Left lung (tissue), 10 donors: ENCODE data around the gene VAT1L. TPM values are rescaled to one million over a fixed set of nuclear protein-coding genes. Genes with fewer than 3 reads are reported as not detected.

Source experiments
- ATAC-seq: fragments of 200-7000 bp; cut with Tn5 transposase; one replicate; pipeline ENCODE4 v1.9.1; 2020; ENCODE audit warnings: moderate library complexity
- DNase-seq, 4 donors: peaks; one replicate each; pipeline ENCODE4 v3.0.0-alpha.2; 2013 to 2020
- H3K27ac ChIP-seq, 2 donors: fragments of 200-600 bp; sonication (generic) in 1 of 2; one replicate each; pipeline versions ENCODE4 v1.5.0 to v1.8.0; 2020 to 2021
- H3K27me3 ChIP-seq, 2 donors: fragments of 200-600 bp; sonication (generic) in 1 of 2; one replicate each; pipeline versions ENCODE4 v1.5.0 to v1.8.0; 2020 to 2021
- H3K36me3 ChIP-seq, 2 donors: fragments of 200-600 bp; sonication (generic) in 1 of 2; one replicate each; pipeline versions ENCODE4 v1.5.0 to v1.8.0; 2020 to 2021
- H3K4me1 ChIP-seq, 2 donors: fragments of 200-600 bp; one replicate each; pipeline ENCODE4 v1.8.0; 2021
- H3K4me3 ChIP-seq, 2 donors: fragments of 200-600 bp; sonication (generic) in 1 of 2; one replicate each; pipeline versions ENCODE4 v1.5.0 to v1.8.0; 2020 to 2021; ENCODE audit warnings: mild to moderate bottlenecking in 1 of 2
- H3K9me3 ChIP-seq, 2 donors: fragments of 200-600 bp; sonication (generic) in 1 of 2; one replicate each; pipeline versions ENCODE4 v1.5.0 to v1.8.0; 2020 to 2021
- intact Hi-C, 2 donors: fragments of 100-400 bp; cut with DNase I; formaldehyde crosslinking; loops; one replicate each; pipeline versions ENCODE4 v1.11.2 to v1.14.2; 2022
- polyA plus RNA-seq, 6 donors: library from polyadenylated mRNA; unstranded; fragments of 120-200 nt; gene quantifications; one replicate each; pipeline ENCODE4 v1.2.1, GENCODE V29; 2013; ENCODE audit not compliant: insufficient read length in 6 of 6
- total RNA-seq, 2 donors: library from RNA; stranded (reverse); fragmentation: NEBNext Ultra II Directional; extraction: Animal tissue kit (Norgen Biotek cat#: 25700); gene quantifications; one replicate each; pipeline ENCODE4 v1.2.1, GENCODE V29; 2021
- TF ChIP-seq, protein P1 (sequence below), 2 donors: fragments of 200-600 bp; sonication (generic) in 1 of 2; IDR thresholded peaks; one replicate each; pipeline versions ENCODE4 v1.5.0 to v1.8.0; 2021; ENCODE audit warnings: antibody characterized with exemption in 2 of 2
- donor health status: DM: no; HTN: yes; CAD: no.
- donor health status: DM: no; HTN: no; CAD: no.

The VAT1L gene
- total and polyA plus RNA-seq, 8 donors = 0.26 to 9.2 (median 5.4) TPM

DNA sequence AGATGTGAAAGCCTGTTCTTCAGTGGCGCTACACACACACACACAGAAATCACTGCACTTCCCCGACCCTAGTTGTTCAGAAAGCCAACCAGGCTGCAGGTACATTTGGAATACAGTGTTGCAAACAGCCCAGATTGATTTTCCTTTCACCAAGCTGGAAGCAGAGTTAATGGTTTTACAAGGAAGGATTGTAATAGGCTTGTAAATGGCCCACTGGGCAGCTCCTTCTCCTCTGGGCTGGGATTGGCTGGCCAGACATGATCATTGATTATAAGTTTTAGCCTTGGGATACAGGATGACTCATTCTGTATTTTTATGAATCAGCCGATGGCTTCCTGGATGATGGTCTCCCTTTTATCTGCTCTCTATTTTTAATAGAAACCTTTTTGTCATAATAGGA is 2.5 kb downstream of the VAT1L start:
- intact Hi-C loops = no loop called here
- ATAC-seq (no peak), DNase-seq (no peak)
- Histone ChIP-seq H3K9me3 (no peaks in the 10 kb centered on the region), H3K27ac (no peak overlapping the region), H3K4me3 (no peak overlapping the region), H3K36me3 (no peaks in the 10 kb centered on the region), H3K4me1 (peaks cover 0 to 19% of the 10 kb centered on the region in 2 donors), H3K27me3 (peaks cover 36 to 73% of the 10 kb centered on the region in 2 donors)
- TF ChIP-seq, protein P1, sequence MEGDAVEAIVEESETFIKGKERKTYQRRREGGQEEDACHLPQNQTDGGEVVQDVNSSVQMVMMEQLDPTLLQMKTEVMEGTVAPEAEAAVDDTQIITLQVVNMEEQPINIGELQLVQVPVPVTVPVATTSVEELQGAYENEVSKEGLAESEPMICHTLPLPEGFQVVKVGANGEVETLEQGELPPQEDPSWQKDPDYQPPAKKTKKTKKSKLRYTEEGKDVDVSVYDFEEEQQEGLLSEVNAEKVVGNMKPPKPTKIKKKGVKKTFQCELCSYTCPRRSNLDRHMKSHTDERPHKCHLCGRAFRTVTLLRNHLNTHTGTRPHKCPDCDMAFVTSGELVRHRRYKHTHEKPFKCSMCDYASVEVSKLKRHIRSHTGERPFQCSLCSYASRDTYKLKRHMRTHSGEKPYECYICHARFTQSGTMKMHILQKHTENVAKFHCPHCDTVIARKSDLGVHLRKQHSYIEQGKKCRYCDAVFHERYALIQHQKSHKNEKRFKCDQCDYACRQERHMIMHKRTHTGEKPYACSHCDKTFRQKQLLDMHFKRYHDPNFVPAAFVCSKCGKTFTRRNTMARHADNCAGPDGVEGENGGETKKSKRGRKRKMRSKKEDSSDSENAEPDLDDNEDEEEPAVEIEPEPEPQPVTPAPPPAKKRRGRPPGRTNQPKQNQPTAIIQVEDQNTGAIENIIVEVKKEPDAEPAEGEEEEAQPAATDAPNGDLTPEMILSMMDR (IDR thresholded peaks at IDR 0.05) = no peak

DNA sequence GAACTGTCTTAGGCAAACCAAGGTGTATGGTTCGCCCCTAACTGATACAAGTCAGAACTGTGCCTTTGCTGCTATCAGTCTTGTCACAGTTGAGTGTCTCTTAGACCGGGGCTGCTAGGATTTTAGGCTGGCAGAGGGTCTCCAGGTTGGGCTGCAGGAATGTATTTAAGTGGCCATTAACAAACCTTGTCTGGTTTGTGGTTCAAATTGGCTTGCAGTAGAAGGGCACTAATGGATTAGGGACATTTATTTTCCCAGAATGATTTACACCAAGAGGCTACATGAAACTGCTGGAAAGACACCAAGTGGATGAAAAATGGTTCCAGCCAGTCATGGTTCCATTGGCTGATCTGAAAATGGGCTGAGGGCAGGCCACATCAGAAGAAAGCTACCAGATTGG is 5.1 kb downstream of the VAT1L start:
- Histone ChIP-seq H3K27ac (no peak overlapping the region), H3K9me3 (no peaks in the 10 kb centered on the region), H3K27me3 (peaks cover 22 to 52% of the 10 kb centered on the region in 2 donors), H3K4me3 (no peak overlapping the region), H3K4me1 (peaks cover 0 to 12% of the 10 kb centered on the region in 2 donors), H3K36me3 (no peaks in the 10 kb centered on the region)
- TF ChIP-seq, protein P1 (IDR thresholded peaks at IDR 0.05) = no peak
- DNase-seq (no peak), ATAC-seq (no peak)
- intact Hi-C loops = no loop called here

DNA sequence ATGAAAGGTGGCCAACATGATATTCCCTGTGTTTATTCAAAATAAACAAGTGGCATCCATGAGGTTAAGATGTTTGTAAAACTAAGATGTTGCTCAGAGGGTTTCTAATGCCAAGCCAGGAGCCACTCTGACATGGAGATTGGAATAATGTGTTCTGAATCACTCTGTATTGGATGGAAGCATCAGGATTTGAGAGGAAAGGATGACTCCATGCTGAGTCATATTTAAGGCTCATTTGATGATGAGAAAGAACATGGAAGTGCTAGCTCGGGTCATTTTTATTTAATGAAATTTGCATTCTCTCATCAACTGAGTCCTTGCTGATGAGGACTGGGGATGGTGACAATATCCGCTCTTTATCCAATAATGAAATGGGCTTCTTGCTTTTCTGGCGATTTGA is 6.2 kb downstream of the VAT1L start:
- intact Hi-C loops = no loop called here
- DNase-seq = no peak
- peaks cover 11 to 41% of the 10 kb centered on the region in 2 donors for H3K27me3 ChIP-seq
- no peaks in the 10 kb centered on the region for H3K36me3 ChIP-seq
- H3K4me3 ChIP-seq = no peak overlapping the region
- no peaks in the 10 kb centered on the region for H3K9me3 ChIP-seq
- TF ChIP-seq, protein P1 (IDR thresholded peaks at IDR 0.05) = no peak
- no peaks in the 10 kb centered on the region for H3K4me1 ChIP-seq
- H3K27ac ChIP-seq = no peak overlapping the region
- no peak for ATAC-seq

DNA sequence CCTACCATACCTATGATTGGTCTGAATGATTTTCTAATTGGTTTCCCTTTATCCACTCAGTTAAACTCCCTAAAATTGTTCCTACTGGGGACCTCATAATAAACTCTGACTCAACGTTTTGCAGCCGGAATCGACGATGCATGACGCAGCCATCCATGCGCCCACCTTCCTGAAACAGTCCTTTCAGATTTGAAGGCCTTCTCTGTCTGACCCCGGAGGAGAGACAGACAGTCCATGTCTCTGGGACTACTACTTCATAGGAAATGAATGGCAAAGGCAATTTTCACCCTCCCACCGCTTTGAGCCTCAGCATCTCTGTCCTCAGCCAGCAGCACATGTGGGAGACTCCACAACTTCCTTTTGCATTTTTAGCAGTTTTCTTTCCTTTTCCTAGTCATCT is 13.5 kb downstream of the VAT1L start:
- no peaks in the 10 kb centered on the region for H3K4me1 ChIP-seq
- no peak for ATAC-seq
- no peaks in the 10 kb centered on the region for H3K27me3 ChIP-seq
- no peaks in the 10 kb centered on the region for H3K36me3 ChIP-seq
- no peak overlapping the region for H3K27ac ChIP-seq
- no peak overlapping the region for H3K4me3 ChIP-seq
- TF ChIP-seq, protein P1 (IDR thresholded peaks at IDR 0.05) = no peak
- no peaks in the 10 kb centered on the region for H3K9me3 ChIP-seq
- DNase-seq = no peak
- intact Hi-C loops = no loop called here

DNA sequence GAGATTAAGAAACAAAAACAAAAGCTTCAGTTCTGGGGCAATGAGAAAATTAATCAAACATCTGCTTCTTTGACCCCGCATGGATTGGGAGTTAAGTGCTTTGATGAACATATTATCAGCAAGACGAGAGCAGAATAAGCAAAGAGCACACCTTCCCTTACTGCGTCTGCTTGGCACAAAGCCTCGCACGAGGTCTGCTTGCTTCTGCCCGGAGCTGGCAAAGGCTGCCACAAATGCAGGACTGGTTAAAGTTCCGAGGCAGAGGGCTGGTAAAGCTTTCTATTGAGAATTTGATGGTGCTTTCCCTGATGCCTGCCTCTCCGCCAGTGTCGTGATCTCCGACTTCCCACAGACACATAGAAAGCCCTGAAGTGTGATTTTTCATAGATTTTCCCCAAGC is 17.0 kb downstream of the VAT1L start:
- no peaks in the 10 kb centered on the region for H3K36me3 ChIP-seq
- no peaks in the 10 kb centered on the region for H3K4me1 ChIP-seq
- H3K27me3 ChIP-seq = no peaks in the 10 kb centered on the region
- no peak for DNase-seq
- no peaks in the 10 kb centered on the region for H3K9me3 ChIP-seq
- TF ChIP-seq, protein P1 (IDR thresholded peaks at IDR 0.05) = no peak
- intact Hi-C loops = no loop called here
- no peak for ATAC-seq
- no peak overlapping the region for H3K4me3 ChIP-seq
- no peak overlapping the region for H3K27ac ChIP-seq
